SIG-M5 (cell line): ENCODE results near the gene PPA1.
"Not testable (repeated sequence)": the region's sequence is repeated elsewhere in the genome, so short reads cannot be mapped to it uniquely, and the experiment has no call there.

Experiments used
- DNase-seq: peaks from one replicate; lab custom pipeline; 2025; lab: John Stamatoyannopoulos, UW

The PPA1 gene

GRCh38 chr10:70212277-70212676 lies 21.0 kb downstream of the PPA1 start:
- no peak for DNase-seq

- DNase-seq, result no peak
Observed at GRCh38 chr10:70206762-70207161, 26.5 kb downstream of the PPA1 start.

GRCh38 chr10:70201105-70201504 lies 32.1 kb downstream of the PPA1 start:
- no peak for DNase-seq

- DNase-seq, result no peak
Observed at GRCh38 chr10:70198696-70199466, 34.3 kb downstream of the PPA1 start.

GRCh38 chr10:70197235-70197945 lies 35.8 kb downstream of the PPA1 start:
- no peak for DNase-seq

GRCh38 chr10:70193391-70193844 lies 39.8 kb downstream of the PPA1 start:
- no peak for DNase-seq

GRCh38 chr10:70192326-70192968 lies 40.8 kb downstream of the PPA1 start:
- no peak for DNase-seq

- DNase-seq, result no peak
Observed at GRCh38 chr10:70191972-70192305, 41.3 kb downstream of the PPA1 start.

GRCh38 chr10:70191161-70191971 lies 41.9 kb downstream of the PPA1 start:
- no peak for DNase-seq

GRCh38 chr10:70190581-70190980 lies 42.6 kb downstream of the PPA1 start:
- no peak for DNase-seq

GRCh38 chr10:70190102-70190501 lies 43.1 kb downstream of the PPA1 start:
- DNase-seq, result no peak

GRCh38 chr10:70188768-70189167 lies 44.5 kb downstream of the PPA1 start:
- DNase-seq, result no peak

GRCh38 chr10:70186571-70186970 lies 46.7 kb downstream of the PPA1 start:
- DNase-seq, result no peak

- no peak for DNase-seq
Observed at GRCh38 chr10:70186090-70186489, 47.1 kb downstream of the PPA1 start.

GRCh38 chr10:70183304-70183703 lies 49.9 kb downstream of the PPA1 start:
- DNase-seq, result no peak

GRCh38 chr10:70179209-70179608 lies 54.0 kb downstream of the PPA1 start:
- DNase-seq, result not testable (repeated sequence)

- DNase-seq, result no peak
Observed at GRCh38 chr10:70178139-70178725, 55.0 kb downstream of the PPA1 start.

- no peak for DNase-seq
Observed at GRCh38 chr10:70176441-70176840, 56.8 kb downstream of the PPA1 start.

- DNase-seq, result no peak
Observed at GRCh38 chr10:70175516-70175915, 57.7 kb downstream of the PPA1 start.

- DNase-seq, result no peak
Observed at GRCh38 chr10:70174058-70174741, 59.0 kb downstream of the PPA1 start.

- DNase-seq, result no peak
Observed at GRCh38 chr10:70169649-70170364, 63.4 kb downstream of the PPA1 start.
